GM12873 (cell line): Measurements from ENCODE around the gene CEP63.

ENCODE experiments used
- CTCF ChIP-seq: IDR thresholded peaks from 2 replicates; pipeline ENCODE4 v1.5.1; 2012; ENCODE audit warnings: low read depth, mild to moderate bottlenecking, moderate library complexity, low read length, control low read depth; ENCODE audit not compliant: insufficient read depth; ENCODE audit errors: missing control alignments

CEP63 gene

DNA sequence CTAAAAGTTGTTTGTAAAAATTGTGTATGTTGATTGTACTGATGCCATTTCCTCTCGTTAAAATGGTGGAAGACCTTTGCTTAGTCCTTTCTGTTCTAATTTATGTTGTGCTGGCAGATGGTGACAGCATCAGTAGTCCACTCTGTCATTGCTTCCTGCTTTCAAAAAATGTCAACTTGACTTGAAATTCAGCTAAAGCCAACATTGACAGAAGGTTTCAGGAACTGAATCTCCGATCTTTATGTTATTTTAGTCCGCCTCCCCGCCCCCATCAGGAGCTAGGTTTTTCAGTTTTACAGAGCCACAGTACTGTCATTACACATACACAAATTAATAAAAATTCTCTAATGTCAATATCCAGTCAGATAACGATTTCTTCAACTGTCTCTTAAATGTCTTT lies 1.5 kb downstream of the CEP63 start:
- no peak for TF ChIP-seq CTCF

DNA sequence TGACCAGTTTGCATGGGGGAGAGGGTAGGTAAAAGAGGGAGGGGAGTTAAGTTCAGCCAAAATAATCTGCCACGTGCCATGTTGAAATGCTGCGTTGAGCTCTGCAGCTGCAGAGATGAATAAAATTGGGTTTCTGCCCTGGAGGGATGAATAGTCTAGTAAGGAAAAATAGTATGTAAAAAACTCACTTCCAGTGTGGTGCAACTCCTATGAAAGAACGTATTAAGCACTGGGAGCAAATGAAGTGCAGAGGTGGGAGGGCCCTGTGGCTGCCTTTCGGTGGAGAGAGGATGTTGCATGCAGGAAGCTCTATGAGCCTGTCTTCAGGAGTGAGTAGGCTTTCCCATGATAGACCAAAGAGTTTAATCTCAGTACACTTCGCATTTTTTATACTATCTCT lies 8.6 kb downstream of the CEP63 start:
- TF ChIP-seq CTCF, result no peak

DNA sequence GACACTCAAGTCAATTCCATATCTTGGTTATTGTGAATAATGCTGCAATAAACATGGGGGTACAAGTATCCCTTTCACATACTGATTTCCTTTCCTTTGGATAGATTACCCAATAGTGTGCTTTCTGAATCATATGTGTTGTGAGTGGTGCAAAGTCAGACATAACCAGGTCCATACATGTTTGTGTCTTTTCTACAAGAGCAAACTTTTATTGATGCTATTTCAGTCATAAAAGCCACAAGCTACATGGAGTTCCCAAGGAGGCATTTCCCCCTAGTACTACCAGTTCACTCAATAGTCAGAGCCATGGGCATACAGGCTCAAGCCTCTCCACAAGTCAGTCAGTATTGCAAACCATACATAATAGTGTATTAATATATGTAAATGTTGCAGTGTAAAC lies 10.1 kb downstream of the CEP63 start:
- TF ChIP-seq CTCF, result no peak

DNA sequence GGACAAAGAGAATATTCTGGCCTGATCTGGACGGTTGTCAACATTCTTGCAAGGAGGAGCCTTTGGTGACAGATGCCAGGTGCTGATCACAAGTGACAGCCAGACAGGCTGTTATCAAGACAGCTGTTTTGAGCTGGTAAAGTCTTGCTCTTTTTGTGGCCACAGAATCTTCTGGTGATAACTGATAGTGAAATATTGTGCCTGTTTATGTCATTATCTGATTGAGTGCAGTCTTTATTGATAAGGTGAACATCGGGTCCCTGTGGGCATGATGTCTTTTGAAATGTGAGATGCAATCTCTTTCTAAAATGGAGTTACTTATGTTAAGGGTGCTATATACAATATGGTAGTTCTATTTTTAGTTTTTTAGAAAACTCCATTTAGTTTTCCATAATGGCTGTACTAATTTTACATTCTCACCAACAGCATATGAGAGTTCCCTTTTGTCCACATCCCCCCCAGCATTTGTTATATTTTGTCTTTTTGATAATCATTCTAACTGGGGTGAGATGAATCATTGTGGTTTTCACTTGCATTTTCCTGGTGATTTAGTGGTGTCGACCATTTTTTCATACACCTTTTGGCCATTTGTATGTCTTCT lies 10.7 kb downstream of the CEP63 start:
- TF ChIP-seq CTCF, result no peak

DNA sequence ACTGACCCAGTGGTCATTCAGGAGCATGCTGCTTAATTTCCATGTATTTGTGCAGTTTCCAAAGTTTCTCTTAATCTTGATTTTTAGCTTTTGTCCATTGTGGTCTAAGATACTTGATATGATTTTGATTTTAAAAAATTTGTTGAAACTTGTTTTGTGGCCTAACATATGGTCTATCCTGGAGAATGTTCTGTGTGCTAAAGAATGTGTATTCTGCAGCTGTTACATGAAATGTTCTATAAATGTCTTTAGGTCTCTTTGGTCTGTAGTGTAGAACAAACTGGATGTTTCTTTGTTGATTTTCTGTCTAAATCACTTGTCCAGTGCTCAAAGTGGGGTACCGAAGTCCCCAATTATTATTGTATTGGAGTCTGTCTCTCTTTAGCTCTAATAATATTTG lies 17.4 kb downstream of the CEP63 start:
- no peak for TF ChIP-seq CTCF

GRCh38 chr3:134504132-134504531 lies 18.3 kb downstream of the CEP63 start:
- no peak for TF ChIP-seq CTCF

- peak; percentile 6 for TF ChIP-seq CTCF
Measured at GRCh38 chr3:134505485-134505884, 19.6 kb downstream of the CEP63 start.

DNA sequence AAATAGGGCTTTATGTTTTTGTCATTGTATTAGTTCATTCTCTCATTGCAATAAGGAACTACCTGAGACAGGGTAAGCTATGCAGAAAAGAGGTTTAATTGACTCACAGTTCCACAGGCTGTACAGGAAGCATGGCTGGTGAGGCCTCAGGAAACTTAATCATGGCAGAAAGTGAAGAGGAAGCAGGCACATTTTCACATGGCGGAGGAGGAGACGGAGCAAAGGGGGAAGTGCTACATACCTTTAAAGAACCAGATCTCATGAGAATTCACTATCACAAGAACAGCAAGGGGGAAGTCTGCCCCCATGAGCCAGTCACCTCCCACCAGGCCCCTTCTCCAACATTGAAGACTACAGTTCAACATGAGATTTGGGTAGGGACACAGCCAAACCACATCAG lies 25.6 kb downstream of the CEP63 start:
- no peak for TF ChIP-seq CTCF
